Keratinocyte (primary cell): Measurements from ENCODE around the gene MPP2. TPM values are rescaled to one million over a fixed set of nuclear protein-coding genes. Genes with fewer than 3 reads are reported as not detected.

Source experiments
- DNase-seq: peaks from one replicate; pipeline ENCODE4 v3.0.0-alpha.2; 2011; ENCODE audit warnings: low read depth, missing footprints, low spot score
- FAIRE-seq: peaks from 2 replicates; lab custom pipeline; 2011; peaks lifted over from hg19 to GRCh38; lab: Jason Lieb, UNC
- H2AFZ ChIP-seq: 2 replicates; pipeline ENCODE4 v1.6.0; 2012; ENCODE audit warnings: low read length, control low read depth, inconsistent platforms; ENCODE audit not compliant: control insufficient read depth
- H3K27ac ChIP-seq: 2 replicates; pipeline ENCODE4 v1.5.1; 2011; ENCODE audit warnings: low read length; ENCODE audit not compliant: control insufficient read depth, insufficient read depth
- H3K27me3 ChIP-seq: 3 replicates; pipeline ENCODE4 v1.6.0; 2011; ENCODE audit warnings: low read length; ENCODE audit not compliant: control insufficient read depth, insufficient read depth; ENCODE audit errors: extremely low read depth
- H3K36me3 ChIP-seq, 2 experiments: 2 replicates in 1 of 2; 3 replicates in 1 of 2; pipeline ENCODE4 v1.5.1; 2011; ENCODE audit warnings: low read length in 2 of 2, mild to moderate bottlenecking in 1 of 2; ENCODE audit not compliant: control insufficient read depth in 2 of 2, insufficient read depth in 2 of 2; ENCODE audit errors: extremely low read depth in 1 of 2
- H3K4me1 ChIP-seq: 3 replicates; pipeline ENCODE4 v1.5.1; 2011; ENCODE audit warnings: low read length; ENCODE audit not compliant: control insufficient read depth, insufficient read depth; ENCODE audit errors: extremely low read depth
- H3K4me2 ChIP-seq: 3 replicates; pipeline ENCODE4 v1.6.0; 2011; ENCODE audit warnings: low read depth, low read length; ENCODE audit not compliant: control insufficient read depth, insufficient read depth; ENCODE audit errors: extremely low read depth
- H3K4me3 ChIP-seq, 3 experiments: fragments of 200-600 bp in 1 of 3; sonication (generic) in 1 of 3; 2 replicates in 2 of 3; 3 replicates in 1 of 3; pipeline ENCODE4 v1.5.1; 2011 to 2016; ENCODE audit warnings: low read length in 3 of 3, mild to moderate bottlenecking in 3 of 3, control low read depth in 2 of 3, inconsistent platforms in 1 of 3, low read depth in 1 of 3, mixed read lengths in 1 of 3, mixed run types in 1 of 3, moderate library complexity in 1 of 3; ENCODE audit not compliant: control insufficient read depth in 2 of 3, insufficient read depth in 2 of 3; ENCODE audit errors: extremely low read depth in 1 of 3
- H3K79me2 ChIP-seq: 2 replicates; pipeline ENCODE4 v1.6.0; 2012; ENCODE audit warnings: low read length; ENCODE audit not compliant: control insufficient read depth, insufficient read depth
- H3K9ac ChIP-seq: 3 replicates; pipeline ENCODE4 v1.6.0; 2011; ENCODE audit warnings: low read length; ENCODE audit not compliant: control insufficient read depth, insufficient read depth; ENCODE audit errors: extremely low read depth
- H3K9me1 ChIP-seq: 3 replicates; pipeline ENCODE4 v1.6.0; 2011; ENCODE audit warnings: low read length; ENCODE audit not compliant: control insufficient read depth, insufficient read depth; ENCODE audit errors: extremely low read depth
- H3K9me3 ChIP-seq: 2 replicates; pipeline ENCODE4 v1.5.1; 2012; ENCODE audit warnings: low read depth, low read length; ENCODE audit not compliant: control insufficient read depth
- H4K20me1 ChIP-seq: 3 replicates; pipeline ENCODE4 v1.6.0; 2011; ENCODE audit warnings: low read length; ENCODE audit not compliant: control insufficient read depth, insufficient read depth; ENCODE audit errors: extremely low read depth
- CTCF ChIP-seq, 3 experiments: IDR thresholded peaks in 1 of 3; conservative IDR thresholded peaks in 1 of 3; optimal IDR thresholded peaks in 1 of 3; 2 replicates in 2 of 3; 3 replicates in 1 of 3; pipeline versions ENCODE3 to v1.5.1; 2011; ENCODE audit warnings: low read length in 3 of 3, mild to moderate bottlenecking in 3 of 3, moderate library complexity in 2 of 3, control low read depth in 1 of 3, inconsistent platforms in 1 of 3; ENCODE audit not compliant: insufficient read depth in 2 of 3; ENCODE audit errors: extremely low read depth in 1 of 3
- EZH2 ChIP-seq: IDR thresholded peaks from one replicate; pipeline ENCODE4 v1.6.1; 2012; ENCODE audit warnings: inconsistent platforms, mild to moderate bottlenecking, low read length, moderate library complexity
- dilution Hi-C: fragments of 300-500 bp; cut with MboI; formaldehyde crosslinking; loops from one replicate; pipeline ENCODE4 v1.7.0; 2020; ENCODE audit warnings: low sequenced_read_pairs; ENCODE audit not compliant: extremely low pct_ligation_motif_present
- polyA plus RNA-seq, 5 experiments: library from polyadenylated mRNA; depleted of rRNA in 3 of 5; stranded (reverse) in 3 of 5; stranded (forward) in 1 of 5; unstranded in 1 of 5; fragments of >200 nt; gene quantifications; 1 replicate in 1 of 5; 2 replicates in 3 of 5; 3 replicates in 1 of 5; pipeline versions ENCODE4 v1.2.1 to v1.2.3, GENCODE V29; 2011 to 2012; ENCODE audit warnings: missing spikeins in 2 of 5, low read depth in 1 of 5, low replicate concordance in 1 of 5

MPP2 gene
- polyA plus RNA-seq, 1 donor (not counting 4 experiments of a cell fraction or from before 2014, with no cell fraction given) = 0.12 TPM

GRCh38 chr17:43873815-43874214 is 33.5 kb downstream of the MPP2 start:
- H3K4me3 ChIP-seq = no peak overlapping the region
- H3K9ac ChIP-seq = no peak overlapping the region
- DNase-seq (no peak), FAIRE-seq (no peak)
- dilution Hi-C loops = no loop called here
- TF ChIP-seq CTCF (optimal IDR thresholded peaks at IDR 0.05 in 1 of 3, IDR thresholded peaks at IDR 0.05 in 1 of 3, conservative IDR thresholded peaks at IDR 0.05 in 1 of 3; ENCODE audit: extremely low read depth in 1 of 3, insufficient read depth in 2 of 3, low read length in 3 of 3) (no peak), EZH2 (no peak)
- H4K20me1 ChIP-seq = no peaks in the 10 kb centered on the region
- H3K9me3 ChIP-seq = no peaks in the 10 kb centered on the region
- no peaks in the 10 kb centered on the region for H3K9me1 ChIP-seq
- no peak overlapping the region for H3K4me2 ChIP-seq
- no peak overlapping the region for H2AFZ ChIP-seq
- no peaks in the 10 kb centered on the region for H3K79me2 ChIP-seq
- peaks cover 5% of the 10 kb centered on the region for H3K4me1 ChIP-seq
- H3K27ac ChIP-seq = no peak overlapping the region
- no peaks in the 10 kb centered on the region for H3K27me3 ChIP-seq
- no peaks in the 10 kb centered on the region for H3K36me3 ChIP-seq

- TF ChIP-seq EZH2 = no peak
- TF ChIP-seq CTCF (optimal IDR thresholded peaks at IDR 0.05 in 1 of 3, IDR thresholded peaks at IDR 0.05 in 1 of 3, conservative IDR thresholded peaks at IDR 0.05 in 1 of 3; ENCODE audit: extremely low read depth in 1 of 3, insufficient read depth in 2 of 3, low read length in 3 of 3) = no peak
- H4K20me1 ChIP-seq = no peaks in the 10 kb centered on the region
- H3K9me3 ChIP-seq = no peaks in the 10 kb centered on the region
- H3K4me2 ChIP-seq = no peak overlapping the region
- H3K9me1 ChIP-seq = no peaks in the 10 kb centered on the region
- no peak overlapping the region for H3K9ac ChIP-seq
- FAIRE-seq (no peak), DNase-seq (no peak)
- H3K79me2 ChIP-seq = no peaks in the 10 kb centered on the region
- peaks cover 5% of the 10 kb centered on the region for H3K4me1 ChIP-seq
- no peak overlapping the region for H3K4me3 ChIP-seq
- H3K36me3 ChIP-seq = no peaks in the 10 kb centered on the region
- dilution Hi-C loops = no loop called here
- no peak overlapping the region for H3K27ac ChIP-seq
- H3K27me3 ChIP-seq = peaks cover 4% of the 10 kb centered on the region
- no peak overlapping the region for H2AFZ ChIP-seq
Measured at GRCh38 chr17:43873091-43873490, 34.2 kb downstream of the MPP2 start.
